Measurements from ENCODE around the gene MACROH2A1.

The MACROH2A1 gene

GRCh38 chr5:135435467-135436330 is 36.7 kb upstream of the MACROH2A1 start:
- DNase-seq = no peak

GRCh38 chr5:135434591-135435466 is 35.8 kb upstream of the MACROH2A1 start:
- no peak for DNase-seq

- DNase-seq = no peak
Measured at GRCh38 chr5:135433681-135434426, 34.8 kb upstream of the MACROH2A1 start.

GRCh38 chr5:135432113-135432512 is 33.1 kb upstream of the MACROH2A1 start:
- no peak for DNase-seq

- no peak for DNase-seq
Measured at GRCh38 chr5:135430135-135430437, 31.1 kb upstream of the MACROH2A1 start.

GRCh38 chr5:135429301-135430134 is 30.5 kb upstream of the MACROH2A1 start:
- no peak for DNase-seq

GRCh38 chr5:135428586-135428985 is 29.6 kb upstream of the MACROH2A1 start:
- no peak for DNase-seq

- DNase-seq = no peak
Measured at GRCh38 chr5:135426102-135427082, 27.4 kb upstream of the MACROH2A1 start.

- DNase-seq = no peak
Measured at GRCh38 chr5:135425641-135426040, 26.6 kb upstream of the MACROH2A1 start.

GRCh38 chr5:135423846-135424168 is 24.8 kb upstream of the MACROH2A1 start:
- DNase-seq = no peak

GRCh38 chr5:135423146-135423845 is 24.3 kb upstream of the MACROH2A1 start:
- DNase-seq = no peak

GRCh38 chr5:135422419-135422818 is 23.4 kb upstream of the MACROH2A1 start:
- no peak for DNase-seq

GRCh38 chr5:135417083-135417482 is 18.1 kb upstream of the MACROH2A1 start:
- DNase-seq = no peak

- no peak for DNase-seq
Measured at GRCh38 chr5:135405082-135405481, 6.1 kb upstream of the MACROH2A1 start.

GRCh38 chr5:135402031-135402430 is 3.0 kb upstream of the MACROH2A1 start:
- DNase-seq = no peak

GRCh38 chr5:135400866-135401265 is 1.8 kb upstream of the MACROH2A1 start:
- DNase-seq = no peak

- no peak for DNase-seq
Measured at GRCh38 chr5:135399794-135400542, 937 bp upstream of the MACROH2A1 start.

- DNase-seq = peak; percentile 31
Measured at GRCh38 chr5:135398160-135398854, 724 bp downstream of the MACROH2A1 start.

GRCh38 chr5:135397084-135397483 is 1.9 kb downstream of the MACROH2A1 start:
- no peak for DNase-seq
